Neural progenitor cell (in vitro differentiated cells): ENCODE results near the gene HOXD11. TPM values are rescaled to one million over a fixed set of nuclear protein-coding genes. Genes with fewer than 3 reads are reported as not detected.

Source experiments
- DNase-seq: peaks from one replicate; pipeline ENCODE4 v3.0.0-alpha.2; 2016; ENCODE audit warnings: low spot score
- H2AFZ ChIP-seq: fragments of 200-600 bp; sonication (generic); replicated peaks from 2 replicates; pipeline ENCODE4 v1.6.1; 2016; ENCODE audit warnings: antibody characterized with exemption
- H3F3A ChIP-seq: fragments of 200-600 bp; sonication (generic); 2 replicates; pipeline ENCODE4 v1.6.1; 2016; ENCODE audit warnings: antibody characterized with exemption, low read depth
- H3K27ac ChIP-seq: fragments of 200-600 bp; sonication (generic); 2 replicates; pipeline ENCODE4 v1.5.1; 2016; ENCODE audit warnings: mild to moderate bottlenecking
- H3K27me3 ChIP-seq: fragments of 200-600 bp; sonication (generic); 2 replicates; pipeline ENCODE4 v1.6.1; 2016; ENCODE audit warnings: mild to moderate bottlenecking, moderate library complexity
- H3K36me3 ChIP-seq: fragments of 200-600 bp; sonication (generic); 2 replicates; pipeline ENCODE4 v1.5.1; 2016
- H3K4me1 ChIP-seq: fragments of 200-600 bp; sonication (generic); 2 replicates; pipeline ENCODE4 v1.6.1; 2016; ENCODE audit warnings: mixed run types
- H3K4me2 ChIP-seq: fragments of 200-600 bp; sonication (generic); 2 replicates; pipeline ENCODE4 v1.6.1; 2016
- H3K4me3 ChIP-seq: fragments of 200-600 bp; sonication (generic); 2 replicates; pipeline ENCODE4 v1.5.1; 2016
- H3K79me2 ChIP-seq: fragments of 200-600 bp; sonication (generic); 2 replicates; pipeline ENCODE4 v1.6.1; 2016; ENCODE audit warnings: low read depth
- H3K9ac ChIP-seq: fragments of 200-600 bp; sonication (generic); 2 replicates; pipeline ENCODE4 v1.6.1; 2016
- H3K9me3 ChIP-seq: fragments of 200-600 bp; sonication (generic); 2 replicates; pipeline ENCODE4 v1.5.1; 2016; ENCODE audit warnings: low read depth
- H4K20me1 ChIP-seq: fragments of 200-600 bp; sonication (generic); 2 replicates; pipeline ENCODE4 v1.6.1; 2016; ENCODE audit warnings: low read depth
- H3K27ac Mint-ChIP-seq: 3 replicates; pipeline ENCODE4 v1.8.0; 2021; ENCODE audit warnings: mixed read lengths
- H3K27me3 Mint-ChIP-seq: 2 replicates; pipeline ENCODE4 v1.8.0; 2022; ENCODE audit warnings: low read depth, mild to moderate bottlenecking, inconsistent platforms, moderate library complexity, mixed read lengths; ENCODE audit not compliant: insufficient read depth
- H3K36me3 Mint-ChIP-seq: 3 replicates; pipeline ENCODE4 v1.8.0; 2021; ENCODE audit warnings: mixed read lengths
- H3K4me1 Mint-ChIP-seq: 3 replicates; pipeline ENCODE4 v1.8.0; 2021; ENCODE audit warnings: mixed read lengths
- H3K4me3 Mint-ChIP-seq: 3 replicates; pipeline ENCODE4 v1.8.0; 2021; ENCODE audit warnings: mild to moderate bottlenecking, moderate library complexity, mixed read lengths
- H3K9me3 Mint-ChIP-seq: 3 replicates; pipeline ENCODE4 v1.8.0; 2020; ENCODE audit warnings: mixed read lengths
- CTCF ChIP-seq: fragments of 200-600 bp; sonication (generic); IDR thresholded peaks from 2 replicates; pipeline ENCODE4 v1.5.1; 2017; ENCODE audit warnings: antibody characterized with exemption, mild to moderate bottlenecking
- EZH2 ChIP-seq: fragments of 200-600 bp; sonication (generic); IDR thresholded peaks from 2 replicates; pipeline ENCODE4 v1.6.1; 2017; ENCODE audit warnings: antibody characterized with exemption, mild to moderate bottlenecking, moderate library complexity
- EZH2phosphoT487 ChIP-seq: fragments of 200-600 bp; sonication (generic); IDR thresholded peaks from 2 replicates; pipeline ENCODE4 v1.6.1; 2017; ENCODE audit warnings: antibody characterized with exemption
- total RNA-seq: library from RNA; depleted of rRNA; stranded (reverse); fragments of >200 nt; gene quantifications from 2 replicates; pipeline ENCODE4 v1.2.3, GENCODE V29; 2015; ENCODE audit warnings: low replicate concordance

HOXD11 gene
- total RNA-seq, 1 donor from 2014 or later: not detected

- DNase-seq: no peak
- H3K27ac Mint-ChIP-seq: no peak overlapping the region
- Histone ChIP-seq H3F3A (peaks cover 3% of the 10 kb centered on the region), H3K27me3 (peaks cover 100% of the 10 kb centered on the region), H3K9ac (no peak overlapping the region), H2AFZ (no peak overlapping the region), H3K79me2 (no peaks in the 10 kb centered on the region), H3K4me1 (peaks cover 3% of the 10 kb centered on the region), H3K36me3 (no peaks in the 10 kb centered on the region), H3K27ac (no peak overlapping the region), H3K4me3 (no peak overlapping the region), H3K4me2 (no peak overlapping the region), H3K9me3 (no peaks in the 10 kb centered on the region), H4K20me1 (peaks cover 89% of the 10 kb centered on the region)
- peaks cover 12% of the 10 kb centered on the region for H3K4me1 Mint-ChIP-seq
- no peak overlapping the region for H3K4me3 Mint-ChIP-seq
- peaks cover 9% of the 10 kb centered on the region for H3K9me3 Mint-ChIP-seq
- H3K36me3 Mint-ChIP-seq: no peaks in the 10 kb centered on the region
- TF ChIP-seq EZH2phosphoT487: no peak
- no peak for TF ChIP-seq EZH2
- TF ChIP-seq CTCF: no peak
- peaks cover 88% of the 10 kb centered on the region for H3K27me3 Mint-ChIP-seq
These were observed 24.7 kb downstream of the HOXD11 start for GRCh38 chr2:176131848-176132158.

GRCh38 chr2:176132205-176133171 lies 25.4 kb downstream of the HOXD11 start:
- no peak overlapping the region for H3K27ac ChIP-seq
- no peak overlapping the region for H3K4me3 Mint-ChIP-seq
- H3K27ac Mint-ChIP-seq: no peak overlapping the region

GRCh38 chr2:176133389-176133788 lies 26.3 kb downstream of the HOXD11 start:
- TF ChIP-seq EZH2 (no peak), EZH2phosphoT487 (no peak), CTCF (no peak)
- Histone ChIP-seq H3K4me3 (no peak overlapping the region), H3K27ac (no peak overlapping the region), H3K9ac (no peak overlapping the region), H3K4me2 (no peak overlapping the region), H4K20me1 (peaks cover 90% of the 10 kb centered on the region), H3K79me2 (no peaks in the 10 kb centered on the region), H3K9me3 (no peaks in the 10 kb centered on the region), H2AFZ (no peak overlapping the region), H3K4me1 (peaks cover 3% of the 10 kb centered on the region), H3K27me3 (peaks cover 100% of the 10 kb centered on the region), H3F3A (no peaks in the 10 kb centered on the region), H3K36me3 (no peaks in the 10 kb centered on the region)
- Mint-ChIP-seq H3K4me1 (peaks cover 8% of the 10 kb centered on the region), H3K27ac (no peak overlapping the region), H3K36me3 (no peaks in the 10 kb centered on the region), H3K4me3 (no peak overlapping the region), H3K9me3 (peaks cover 15% of the 10 kb centered on the region), H3K27me3 (peaks cover 88% of the 10 kb centered on the region)
- DNase-seq: no peak

More at GRCh38 chr2:176132205-176133171, 25.4 kb downstream of the HOXD11 start:
- Mint-ChIP-seq H3K36me3 (no peaks in the 10 kb centered on the region), H3K4me1 (peaks cover 12% of the 10 kb centered on the region), H3K9me3 (peaks cover 9% of the 10 kb centered on the region), H3K27me3 (peaks cover 88% of the 10 kb centered on the region)
- Histone ChIP-seq H3K27me3 (peaks cover 100% of the 10 kb centered on the region), H3K9ac (no peak overlapping the region), H3K79me2 (no peaks in the 10 kb centered on the region), H3F3A (peaks cover 3% of the 10 kb centered on the region), H4K20me1 (peaks cover 90% of the 10 kb centered on the region), H3K36me3 (no peaks in the 10 kb centered on the region), H3K9me3 (no peaks in the 10 kb centered on the region), H2AFZ (no peak overlapping the region), H3K4me1 (peaks cover 3% of the 10 kb centered on the region), H3K4me2 (no peak overlapping the region), H3K4me3 (no peak overlapping the region)
- peak; percentile 47 for DNase-seq
- TF ChIP-seq EZH2: peak; percentile 91
- TF ChIP-seq CTCF: no peak
- peak; percentile 67 for TF ChIP-seq EZH2phosphoT487
